Fibroblast of lung (primary cell): ENCODE data around the gene AP4B1. TPM values are rescaled to one million over a fixed set of nuclear protein-coding genes. Genes with fewer than 3 reads are reported as not detected.

Experiments
- DNase-seq, 2 donors: peaks; one replicate each; pipeline versions ENCODE4 v3.0.0 to v3.0.0-alpha.2; 2010; ENCODE audit warnings: low read depth in 2 of 2
- H2AFZ ChIP-seq: 2 replicates; pipeline ENCODE4 v1.5.1; 2012; ENCODE audit warnings: low read length, control low read depth, inconsistent platforms
- H3K27ac ChIP-seq: 2 replicates; pipeline ENCODE4 v1.5.1; 2011; ENCODE audit warnings: low read length, control low read depth; ENCODE audit not compliant: insufficient read depth
- H3K27me3 ChIP-seq: 2 replicates; pipeline ENCODE4 v1.5.1; 2011; ENCODE audit warnings: mild to moderate bottlenecking, low read length; ENCODE audit not compliant: control insufficient read depth, insufficient read depth
- H3K36me3 ChIP-seq: 2 replicates; pipeline ENCODE4 v1.5.1; 2011; ENCODE audit warnings: low read length; ENCODE audit not compliant: control insufficient read depth, insufficient read depth
- H3K4me1 ChIP-seq: 2 replicates; pipeline ENCODE4 v1.5.1; 2011; ENCODE audit warnings: low read length; ENCODE audit not compliant: control insufficient read depth, insufficient read depth; ENCODE audit errors: extremely low read depth
- H3K4me2 ChIP-seq: 2 replicates; pipeline ENCODE4 v1.5.1; 2011; ENCODE audit warnings: low read length, control low read depth; ENCODE audit not compliant: insufficient read depth; ENCODE audit errors: extremely low read depth
- H3K4me3 ChIP-seq, 4 experiments: fragments of 200-600 bp in 1 of 4; sonication (generic) in 1 of 4; replicated peaks in 1 of 4; 2 replicates each; pipeline ENCODE4 v1.5.1; 2011 to 2016; ENCODE audit warnings: low read length in 4 of 4, low read depth in 3 of 4, mild to moderate bottlenecking in 3 of 4, control low read depth in 2 of 4, inconsistent platforms in 1 of 4, mixed read lengths in 1 of 4; ENCODE audit not compliant: insufficient read depth in 1 of 4; ENCODE audit errors: control extremely low read depth in 1 of 4
- H3K79me2 ChIP-seq: 2 replicates; pipeline ENCODE4 v1.5.1; 2012; ENCODE audit warnings: mild to moderate bottlenecking, low read length, inconsistent platforms; ENCODE audit not compliant: control insufficient read depth, insufficient read depth
- H3K9ac ChIP-seq: 2 replicates; pipeline ENCODE4 v1.5.1; 2011; ENCODE audit warnings: mild to moderate bottlenecking, low read length, control low read depth; ENCODE audit not compliant: insufficient read depth
- H3K9me3 ChIP-seq: 2 replicates; pipeline ENCODE4 v1.5.1; 2012; ENCODE audit warnings: low read depth, low read length; ENCODE audit not compliant: control insufficient read depth, insufficient read depth
- H4K20me1 ChIP-seq: 2 replicates; pipeline ENCODE4 v1.5.1; 2011; ENCODE audit warnings: low read length; ENCODE audit not compliant: control insufficient read depth, insufficient read depth; ENCODE audit errors: extremely low read depth
- EZH2 ChIP-seq: IDR thresholded peaks from 2 replicates; pipeline ENCODE4 v1.5.1; 2012; ENCODE audit warnings: low read length, control low read depth, mild to moderate bottlenecking; ENCODE audit errors: missing control alignments
- polyA plus RNA-seq, 2 donors: library from polyadenylated mRNA; depleted of rRNA in 1 of 2; stranded (reverse) in 1 of 2; unstranded in 1 of 2; fragments of >200 nt; gene quantifications; 2 replicates each; pipeline ENCODE4 v1.2.1, GENCODE V29; 2011 to 2012; ENCODE audit warnings: missing spikeins in 1 of 2
- total RNA-seq: library from RNA; depleted of rRNA; stranded (reverse); fragments of >200 nt; gene quantifications from 2 replicates; pipeline ENCODE4 v1.2.1, GENCODE V29; 2014
- TF ChIP-seq, protein P1 (sequence below), 2 donors: IDR thresholded peaks in 1 of 2; conservative IDR thresholded peaks in 1 of 2; 1 replicate in 1 of 2; 2 replicates in 1 of 2; pipeline ENCODE4 v1.5.1; 2011 to 2012; ENCODE audit warnings: low read length in 2 of 2, control low read depth in 1 of 2, inconsistent platforms in 1 of 2, low read depth in 1 of 2, mild to moderate bottlenecking in 1 of 2

The AP4B1 gene
- total and polyA plus RNA-seq, 2 donors (not counting 1 experiment from before 2014, with no cell fraction given), result 11.7 to 16.8 TPM

GRCh38 chr1:113850127-113850796 lies 54.3 kb downstream of the AP4B1 start:
- Histone ChIP-seq H4K20me1 (no peaks in the 10 kb centered on the region), H3K4me2 (no peak overlapping the region), H3K27ac (no peak overlapping the region), H3K27me3 (no peaks in the 10 kb centered on the region), H3K4me1 (no peaks in the 10 kb centered on the region), H3K4me3 (no peak overlapping the region), H3K9ac (no peak overlapping the region), H3K36me3 (no peaks in the 10 kb centered on the region), H3K9me3 (no peaks in the 10 kb centered on the region), H3K79me2 (no peaks in the 10 kb centered on the region), H2AFZ (no peak overlapping the region)
- no peak for DNase-seq
- TF ChIP-seq, protein P1, sequence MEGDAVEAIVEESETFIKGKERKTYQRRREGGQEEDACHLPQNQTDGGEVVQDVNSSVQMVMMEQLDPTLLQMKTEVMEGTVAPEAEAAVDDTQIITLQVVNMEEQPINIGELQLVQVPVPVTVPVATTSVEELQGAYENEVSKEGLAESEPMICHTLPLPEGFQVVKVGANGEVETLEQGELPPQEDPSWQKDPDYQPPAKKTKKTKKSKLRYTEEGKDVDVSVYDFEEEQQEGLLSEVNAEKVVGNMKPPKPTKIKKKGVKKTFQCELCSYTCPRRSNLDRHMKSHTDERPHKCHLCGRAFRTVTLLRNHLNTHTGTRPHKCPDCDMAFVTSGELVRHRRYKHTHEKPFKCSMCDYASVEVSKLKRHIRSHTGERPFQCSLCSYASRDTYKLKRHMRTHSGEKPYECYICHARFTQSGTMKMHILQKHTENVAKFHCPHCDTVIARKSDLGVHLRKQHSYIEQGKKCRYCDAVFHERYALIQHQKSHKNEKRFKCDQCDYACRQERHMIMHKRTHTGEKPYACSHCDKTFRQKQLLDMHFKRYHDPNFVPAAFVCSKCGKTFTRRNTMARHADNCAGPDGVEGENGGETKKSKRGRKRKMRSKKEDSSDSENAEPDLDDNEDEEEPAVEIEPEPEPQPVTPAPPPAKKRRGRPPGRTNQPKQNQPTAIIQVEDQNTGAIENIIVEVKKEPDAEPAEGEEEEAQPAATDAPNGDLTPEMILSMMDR (conservative IDR thresholded peaks at IDR 0.05 in 1 of 2, IDR thresholded peaks at IDR 0.05 in 1 of 2; ENCODE audit: low read depth in 1 of 2, low read length in 2 of 2), result no peak
- TF ChIP-seq EZH2, result no peak

DNA sequence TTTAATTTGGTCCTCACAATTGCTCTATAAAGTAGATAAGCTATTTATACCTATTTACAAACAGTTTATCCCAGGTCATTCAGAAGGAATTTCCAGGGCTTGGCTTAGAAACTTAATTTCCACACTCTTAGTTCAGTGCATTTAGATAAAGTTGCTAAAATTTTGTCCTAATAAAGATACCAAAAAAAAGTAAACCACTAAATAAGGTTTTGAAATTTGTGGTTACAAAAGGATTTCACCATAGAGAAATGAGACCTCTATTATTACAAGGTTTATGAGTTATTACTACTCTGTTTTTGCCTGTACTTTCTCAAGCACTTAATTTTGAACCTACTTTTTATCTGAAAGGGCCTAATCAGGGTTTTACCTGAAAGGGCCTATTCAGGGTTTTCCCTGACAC lies 55.5 kb downstream of the AP4B1 start:
- Histone ChIP-seq H3K4me1 (no peaks in the 10 kb centered on the region), H4K20me1 (no peaks in the 10 kb centered on the region), H3K4me3 (no peak overlapping the region), H3K4me2 (no peak overlapping the region), H3K79me2 (no peaks in the 10 kb centered on the region), H3K9ac (no peak overlapping the region), H3K27ac (no peak overlapping the region), H3K36me3 (no peaks in the 10 kb centered on the region), H2AFZ (no peak overlapping the region), H3K27me3 (no peaks in the 10 kb centered on the region), H3K9me3 (no peaks in the 10 kb centered on the region)
- DNase-seq, result no peak
- TF ChIP-seq, protein P1 (conservative IDR thresholded peaks at IDR 0.05 in 1 of 2, IDR thresholded peaks at IDR 0.05 in 1 of 2; ENCODE audit: low read depth in 1 of 2, low read length in 2 of 2), result no peak
- no peak for TF ChIP-seq EZH2

DNA sequence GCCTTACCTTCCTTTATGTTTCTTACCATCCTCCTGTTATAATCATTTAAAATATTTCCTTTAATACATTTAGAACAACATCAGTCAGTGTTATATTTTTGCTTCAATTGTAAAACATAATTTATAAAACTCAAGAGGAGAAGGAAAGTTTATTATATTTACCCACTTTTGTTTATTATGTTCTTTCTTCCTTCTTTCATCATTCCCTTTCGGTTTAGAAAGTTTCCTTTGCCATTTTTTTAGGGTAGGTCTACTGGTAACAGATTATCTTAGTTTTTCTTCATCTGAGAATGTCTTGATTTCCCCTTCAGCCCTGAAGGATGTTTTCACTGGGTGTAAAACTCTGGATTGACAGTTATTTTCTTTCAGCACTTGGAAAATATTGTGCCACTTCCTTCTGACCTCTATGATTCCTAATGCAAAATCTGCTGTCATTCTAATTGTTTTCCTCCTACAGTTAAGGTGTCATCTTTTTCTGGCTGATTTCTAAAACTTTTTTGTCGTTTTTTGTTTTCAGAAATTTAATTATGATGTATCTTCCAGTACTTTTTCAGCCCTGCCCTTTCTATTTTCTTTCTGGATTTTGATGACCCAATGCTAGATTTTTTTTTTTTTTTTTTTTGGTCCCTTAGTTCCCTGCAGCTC lies 58.1 kb downstream of the AP4B1 start:
- H3K4me3 ChIP-seq, result no peak overlapping the region
- no peaks in the 10 kb centered on the region for H3K9me3 ChIP-seq
- no peaks in the 10 kb centered on the region for H3K27me3 ChIP-seq
- TF ChIP-seq, protein P1 (conservative IDR thresholded peaks at IDR 0.05 in 1 of 2, IDR thresholded peaks at IDR 0.05 in 1 of 2; ENCODE audit: low read depth in 1 of 2, low read length in 2 of 2), result no peak
- no peak for TF ChIP-seq EZH2
- DNase-seq, result no peak
- H3K79me2 ChIP-seq, result no peaks in the 10 kb centered on the region
- H3K36me3 ChIP-seq, result no peaks in the 10 kb centered on the region
- no peak overlapping the region for H3K4me2 ChIP-seq
- no peak overlapping the region for H3K27ac ChIP-seq
- no peaks in the 10 kb centered on the region for H3K4me1 ChIP-seq
- no peaks in the 10 kb centered on the region for H4K20me1 ChIP-seq
- no peak overlapping the region for H2AFZ ChIP-seq
- no peak overlapping the region for H3K9ac ChIP-seq

Other genes starting within 250 kb of the AP4B1 start
- 33.4 and 36.3 TPM in 2 replicates for gene PHTF1, start 145.3 kb downstream of the AP4B1 start, total RNA-seq
- 15.4 and 16.9 TPM in 2 replicates for gene PHTF1, start 145.3 kb downstream of the AP4B1 start, polyA plus RNA-seq
- 8.7 and 9.4 TPM in 2 replicates for gene RSBN1, start 92.3 kb downstream of the AP4B1 start, total RNA-seq
- 6.4 and 10.2 TPM in 2 replicates for gene RSBN1, start 92.3 kb downstream of the AP4B1 start, polyA plus RNA-seq
- 0.26 and 0.33 TPM in 2 replicates for gene PTPN22, start 33.1 kb downstream of the AP4B1 start, total RNA-seq
- gene PTPN22, start 33.1 kb downstream of the AP4B1 start, polyA plus RNA-seq, result 0.10 and 0.11 TPM in 2 replicates
- under 0.01 TPM in 1 of 2 replicates, not detected in the other for gene BCL2L15, start 17.2 kb downstream of the AP4B1 start, total RNA-seq
- 0.03 and 0.19 TPM in 2 replicates for gene BCL2L15, start 17.2 kb downstream of the AP4B1 start, polyA plus RNA-seq
- 0.66 and 1.0 TPM in 2 replicates for gene DCLRE1B, start 527 bp upstream of the AP4B1 start, total RNA-seq
- 3.4 and 6.4 TPM in 2 replicates for gene DCLRE1B, start 527 bp upstream of the AP4B1 start, polyA plus RNA-seq
- gene HIPK1, start 24.5 kb upstream of the AP4B1 start, total RNA-seq, result 18.2 and 19.8 TPM in 2 replicates
- 24.5 and 28.5 TPM in 2 replicates for gene HIPK1, start 24.5 kb upstream of the AP4B1 start, polyA plus RNA-seq
- gene OLFML3, start 74.7 kb upstream of the AP4B1 start, total RNA-seq, result 68.0 and 78.8 TPM in 2 replicates
- gene OLFML3, start 74.7 kb upstream of the AP4B1 start, polyA plus RNA-seq, result 133 and 163 TPM in 2 replicates
- not detected in 2 replicates for gene SYT6, start 249.1 kb upstream of the AP4B1 start, total RNA-seq
- gene SYT6, start 249.1 kb upstream of the AP4B1 start, polyA plus RNA-seq, result not detected in 2 replicates